Activated CD8-positive, alpha-beta memory T cell treated with anti-CD3 and anti-CD28 coated beads, Interleukin-2, amount 50 U/mL, for 48 hours (primary cell): Measurements from ENCODE around the gene PEX16.

Experiments
- DNase-seq: peaks from one replicate; pipeline ENCODE4 v3.0.0-alpha.2; 2020

Gene PEX16

GRCh38 chr11:45896422-45896984 is 21.2 kb downstream of the PEX16 start:
- DNase-seq, result no peak

- DNase-seq, result no peak
These were observed 22.0 kb downstream of the PEX16 start for GRCh38 chr11:45895553-45896259.

DNA sequence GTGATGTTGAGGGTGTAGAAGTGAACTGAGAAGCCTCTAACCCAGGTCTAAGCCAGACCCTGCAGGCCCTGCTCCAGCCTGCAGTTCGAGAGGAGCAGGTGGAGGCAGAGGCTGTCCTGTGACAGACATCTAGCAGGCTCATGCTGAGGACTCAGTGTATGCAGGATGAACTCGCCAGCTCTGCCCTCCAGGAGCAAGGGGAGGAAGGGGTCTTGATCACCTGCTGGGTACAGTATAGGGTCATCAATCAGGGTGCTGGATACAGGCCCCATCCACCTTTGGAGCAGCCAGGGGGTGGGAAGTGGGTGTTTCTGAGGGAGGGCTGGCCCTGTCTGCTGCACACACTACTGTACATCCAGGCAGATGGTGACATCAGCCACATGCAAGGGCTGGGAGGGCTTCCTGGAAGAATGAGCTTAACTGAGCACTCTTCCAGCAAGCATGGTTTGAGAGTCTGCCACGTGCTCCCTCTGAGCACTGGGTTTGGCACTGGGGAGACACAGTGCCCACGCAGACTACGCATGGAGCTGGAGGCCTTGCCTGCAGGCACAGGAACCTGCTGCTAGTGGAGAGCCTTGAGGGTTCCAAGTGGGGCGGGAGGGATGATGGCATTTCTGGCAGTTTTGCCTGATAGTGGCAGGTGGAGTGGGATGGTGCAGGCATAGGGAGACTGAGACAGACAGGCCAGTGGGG is 23.0 kb downstream of the PEX16 start:
- no peak for DNase-seq

GRCh38 chr11:45892856-45893255 is 24.8 kb downstream of the PEX16 start:
- DNase-seq, result no peak

- no peak for DNase-seq
These were observed 26.7 kb downstream of the PEX16 start for GRCh38 chr11:45890886-45891550.

DNA sequence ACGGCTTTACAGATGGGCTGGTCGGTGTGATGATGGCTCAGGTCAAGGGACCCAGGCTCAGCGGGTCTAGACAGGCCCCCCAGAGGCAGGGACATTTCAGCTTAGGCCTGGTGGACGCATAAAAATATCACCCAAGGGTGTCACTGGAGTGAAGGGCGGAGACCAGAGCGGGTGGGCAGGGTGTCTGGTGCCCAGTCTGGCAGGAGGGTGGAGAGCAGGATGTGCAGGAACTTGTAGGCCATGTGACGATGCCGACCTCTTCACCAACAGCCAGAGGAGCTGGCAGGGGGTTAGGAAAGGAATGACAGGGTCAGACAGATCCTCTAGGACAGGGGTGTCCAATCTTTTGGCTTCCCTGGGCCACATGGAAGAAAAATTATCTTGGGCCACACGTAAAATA is 27.7 kb downstream of the PEX16 start:
- DNase-seq, result no peak

- no peak for DNase-seq
These were observed 28.1 kb downstream of the PEX16 start for GRCh38 chr11:45889555-45889954.

- DNase-seq, result no peak
These were observed 30.1 kb downstream of the PEX16 start for GRCh38 chr11:45887587-45887986.

DNA sequence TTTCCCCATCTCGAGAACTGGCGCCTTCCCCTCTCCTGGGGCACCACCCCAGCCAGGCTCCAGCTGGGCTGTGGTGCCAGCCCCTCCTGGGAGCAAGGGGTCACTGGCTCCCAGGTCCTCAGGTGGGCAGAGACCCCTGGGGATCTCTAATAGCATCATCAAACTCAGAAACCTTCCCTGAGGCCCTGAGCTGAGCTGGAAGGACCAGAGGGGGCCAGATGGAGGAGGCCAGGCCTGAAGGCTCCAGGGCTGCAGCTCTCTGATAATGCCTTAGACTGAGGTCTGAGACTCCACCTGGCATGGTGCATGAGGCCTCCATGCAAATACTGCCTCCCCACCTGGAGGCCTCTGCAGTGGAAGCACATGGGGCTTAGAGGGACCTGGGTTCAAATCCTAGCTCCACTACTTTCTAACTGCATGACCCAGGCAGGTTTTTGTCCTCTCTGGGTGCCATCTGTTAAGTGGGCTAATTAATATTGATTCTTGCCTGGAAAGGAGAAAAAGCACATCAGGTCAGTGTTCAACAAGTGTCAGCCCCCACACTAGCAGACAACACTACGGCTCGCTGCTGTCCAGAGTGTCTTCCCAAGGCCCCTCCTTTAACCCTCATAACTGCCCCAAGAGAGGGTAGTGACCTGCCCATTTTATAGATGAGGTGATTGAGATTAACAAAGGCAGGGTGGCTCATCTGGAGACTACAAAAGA is 30.7 kb downstream of the PEX16 start:
- no peak for DNase-seq

DNA sequence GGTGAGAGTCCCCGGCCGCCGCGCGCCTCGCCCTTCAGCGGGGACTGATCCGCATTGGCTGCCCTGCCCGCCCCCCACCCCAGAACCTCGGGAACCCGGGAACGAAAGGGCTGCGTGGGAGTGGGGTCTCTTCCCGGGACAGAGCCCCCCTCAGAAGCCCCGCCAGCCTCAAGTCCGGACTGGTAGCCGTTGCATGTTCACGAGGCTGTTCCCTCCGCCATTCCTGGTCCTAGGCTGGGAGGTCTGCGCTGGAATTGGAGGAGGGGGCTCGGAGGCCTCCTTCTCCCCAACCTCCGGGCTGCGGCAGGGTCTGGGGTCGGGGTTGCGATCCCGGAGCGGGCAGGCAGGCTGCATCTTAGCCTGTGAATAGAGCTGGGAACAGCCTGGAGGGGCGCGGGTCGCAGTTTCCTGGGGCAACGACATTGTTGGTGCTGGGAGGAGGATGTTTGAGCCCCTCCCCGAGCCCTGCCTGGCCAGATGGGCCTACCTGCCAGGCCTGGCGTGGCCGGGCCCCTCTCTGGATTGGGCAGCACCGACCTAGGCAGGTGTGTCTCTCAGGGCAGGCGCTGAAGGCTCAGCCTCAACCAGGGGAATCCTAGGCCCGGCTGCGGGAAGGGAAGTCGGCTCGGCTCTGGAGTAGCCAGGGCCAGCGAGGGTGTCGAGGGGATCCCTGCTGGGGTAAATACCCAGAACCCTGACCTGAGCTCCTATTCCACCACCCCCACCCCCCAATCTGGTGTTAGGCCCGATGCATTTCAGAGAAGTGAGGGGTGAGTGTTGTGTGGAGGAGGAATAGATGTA is 31.6 kb downstream of the PEX16 start:
- DNase-seq, result no peak

GRCh38 chr11:45885274-45885920 is 32.3 kb downstream of the PEX16 start, which contains the start of gene MAPK8IP1:
Gene MAPK8IP1 (plus strand): TSS chr11:45885651. CDS start chr11:45885821, 170 bp downstream.
- peak; percentile 86 for DNase-seq

DNA sequence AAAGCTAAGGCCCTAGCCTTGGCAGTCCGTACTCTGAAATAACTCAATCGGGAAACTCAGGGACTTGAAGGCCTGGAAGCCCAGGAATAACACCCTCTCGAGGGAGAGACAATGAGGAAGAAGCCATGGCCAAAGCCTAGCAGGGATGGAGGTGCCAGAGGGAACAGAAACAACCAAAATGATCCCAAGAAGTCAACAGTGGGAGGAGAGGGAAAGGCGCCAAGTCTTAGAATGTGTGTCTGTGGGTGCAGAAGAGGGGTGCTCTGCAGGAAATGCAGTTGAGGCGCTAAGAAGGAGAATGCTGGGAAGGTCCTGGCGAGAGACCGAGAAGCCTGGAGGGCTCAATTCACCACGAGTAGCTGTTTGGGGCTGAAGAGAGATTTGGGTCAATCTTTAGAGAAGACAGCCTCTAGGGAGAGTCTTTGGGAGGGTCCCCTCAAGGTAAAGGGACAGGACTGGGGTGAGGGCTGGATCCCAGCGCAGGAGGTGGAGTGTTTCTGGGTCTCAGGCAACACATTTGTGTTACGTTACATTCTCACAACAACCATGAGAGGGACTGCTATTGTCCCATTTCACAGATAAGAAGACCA is 33.0 kb downstream of the PEX16 start:
- DNase-seq, result no peak

GRCh38 chr11:45881708-45882368 is 35.8 kb downstream of the PEX16 start:
- DNase-seq, result no peak

- DNase-seq, result no peak
These were observed 36.7 kb downstream of the PEX16 start for GRCh38 chr11:45880772-45881570.

DNA sequence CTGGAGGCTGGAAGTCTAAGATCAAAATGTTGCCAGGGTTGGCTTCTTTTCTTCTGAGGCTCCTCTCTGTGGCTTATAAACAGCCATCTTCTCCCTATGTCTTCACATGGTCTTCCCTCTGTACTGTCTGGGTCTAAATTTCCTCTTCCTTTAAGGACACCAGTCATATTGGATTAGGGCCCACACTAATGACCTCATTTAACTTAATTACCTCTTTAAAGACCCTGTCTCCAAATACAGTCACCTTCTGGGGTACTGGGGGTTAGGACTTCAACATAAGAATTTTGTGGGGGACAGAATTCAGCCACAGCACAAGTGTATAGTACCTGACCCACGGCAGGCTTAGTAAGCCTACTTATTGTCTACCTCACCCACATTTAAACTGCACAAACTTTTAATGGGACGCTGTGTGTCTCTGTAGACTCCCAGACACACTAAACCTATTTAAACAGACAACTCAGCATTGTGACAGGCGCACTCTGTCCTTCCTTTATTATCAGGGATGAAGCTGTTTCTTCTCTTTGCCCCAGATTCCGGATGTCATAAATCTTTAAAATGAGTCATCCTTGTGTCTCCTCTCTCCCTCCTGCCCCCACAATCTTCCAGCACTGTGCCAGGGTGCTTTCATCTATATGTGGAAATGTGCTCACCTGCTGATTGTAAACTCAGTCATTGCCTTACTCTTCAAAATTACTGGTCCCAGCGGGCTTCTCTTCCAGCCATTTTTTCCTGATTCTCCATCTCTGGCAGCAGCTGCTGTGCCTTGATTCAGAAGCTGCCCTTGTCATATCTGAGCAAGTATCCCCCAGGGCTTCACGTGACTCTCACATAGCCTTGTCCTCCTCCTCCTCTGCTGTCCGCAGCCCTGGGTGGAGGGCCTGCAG is 37.6 kb downstream of the PEX16 start:
- DNase-seq, result no peak

DNA sequence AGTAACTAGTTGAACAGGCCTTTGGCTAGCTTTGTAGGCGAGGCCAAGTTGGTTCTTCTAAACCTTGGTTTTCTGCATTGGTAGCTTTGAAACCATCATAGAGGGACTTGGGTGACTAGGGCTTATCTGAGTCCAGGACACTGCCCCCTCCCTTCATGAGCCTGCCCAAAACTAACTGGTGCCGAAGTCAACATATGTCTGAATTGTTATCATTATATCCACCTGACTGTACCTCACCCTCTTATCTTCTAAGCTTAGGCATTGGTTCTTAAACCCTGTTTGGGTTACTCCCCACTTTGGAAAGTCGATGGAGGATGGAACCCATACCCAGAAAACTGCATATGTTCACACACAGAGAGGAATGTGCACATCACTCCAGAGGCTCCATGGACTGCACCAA is 39.8 kb downstream of the PEX16 start:
- DNase-seq, result no peak

- DNase-seq, result no peak
These were observed 40.5 kb downstream of the PEX16 start for GRCh38 chr11:45877221-45877620.

GRCh38 chr11:45876401-45876800 is 41.3 kb downstream of the PEX16 start:
- no peak for DNase-seq
